ENCODE results near the gene PGGHG.
A peak's percentile ranks its signal among the peaks of the same experiment; 100 is the strongest.

The PGGHG gene

DNA sequence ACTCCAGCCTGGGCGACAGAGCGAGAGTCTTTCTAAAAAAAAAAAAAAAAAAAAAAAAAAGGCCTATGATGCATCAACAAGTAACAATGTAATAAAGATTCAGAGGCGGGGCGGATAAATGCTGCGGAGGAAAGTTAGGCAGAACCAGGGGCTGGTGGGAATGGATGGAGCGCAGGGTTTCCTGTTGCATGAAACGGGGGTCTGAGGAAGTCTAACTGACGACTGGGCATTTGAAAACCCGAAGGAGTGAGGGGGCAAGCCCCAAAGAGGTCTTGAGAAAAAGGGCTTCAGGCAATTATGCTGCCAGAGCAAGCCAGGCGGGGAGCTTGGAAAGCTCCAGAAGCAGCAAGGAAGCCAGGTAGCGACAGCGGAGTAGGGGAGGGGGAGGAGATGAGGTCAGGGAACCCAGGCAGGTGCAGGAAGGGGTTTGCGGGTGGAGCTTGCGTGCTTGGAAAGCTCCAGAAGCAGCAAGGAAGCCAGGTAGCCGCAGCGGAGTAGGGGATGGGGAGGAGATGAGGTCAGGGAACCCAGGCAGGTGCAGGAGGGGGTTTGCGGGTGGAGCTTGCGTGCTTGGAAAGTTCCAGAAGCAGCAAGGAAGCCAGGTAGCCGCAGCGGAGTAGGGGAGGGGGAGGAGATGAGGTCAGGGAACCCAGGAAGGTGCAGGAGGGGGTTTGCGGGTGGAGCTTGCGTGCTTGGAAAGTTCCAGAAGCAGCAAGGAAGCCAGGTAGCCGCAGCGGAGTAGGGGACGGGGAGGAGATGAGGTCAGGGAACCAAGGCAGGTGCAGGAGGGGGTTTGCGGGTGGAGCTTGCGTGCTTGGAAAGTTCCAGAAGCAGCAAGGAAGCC, 1.7 kb upstream of the PGGHG start:
- peak; percentile 45 for DNase-seq

DNA sequence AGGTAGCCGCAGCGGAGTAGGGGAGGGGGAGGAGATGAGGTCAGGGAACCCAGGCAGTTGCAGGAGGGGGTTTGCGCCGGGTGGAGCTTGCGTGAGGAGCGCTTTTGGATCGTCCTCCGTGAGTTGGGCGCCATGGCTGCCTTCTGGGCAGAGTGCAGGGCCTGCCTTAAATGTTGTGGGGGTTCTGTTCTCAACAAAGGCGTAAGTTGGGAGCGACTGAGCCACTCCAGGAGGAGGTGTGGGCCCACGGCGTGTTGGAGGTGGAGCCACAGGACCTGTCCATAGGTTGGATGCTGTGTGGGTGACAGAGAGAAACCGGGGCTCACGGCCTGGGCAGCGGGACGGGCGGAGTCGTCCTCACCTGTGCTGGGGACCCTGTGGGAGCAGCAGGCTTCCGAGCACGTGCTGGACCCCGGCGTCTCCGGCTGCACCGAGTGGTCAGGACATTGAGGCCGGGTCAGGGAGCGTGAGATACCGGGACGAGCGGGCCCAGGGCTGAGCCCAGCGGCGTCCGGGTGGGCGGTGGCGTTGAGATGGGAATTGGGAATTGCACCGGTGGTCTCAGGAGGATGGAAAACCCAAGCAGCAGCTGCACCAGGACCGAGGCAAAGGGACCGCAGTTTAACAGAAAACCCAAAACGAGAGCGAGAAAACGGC, 977 bp upstream of the PGGHG start:
- DNase-seq: peak; percentile 33

- DNase-seq: peak; percentile 5
Measured at GRCh38 chr11:289398-289711, 429 bp downstream of the PGGHG start.

DNA sequence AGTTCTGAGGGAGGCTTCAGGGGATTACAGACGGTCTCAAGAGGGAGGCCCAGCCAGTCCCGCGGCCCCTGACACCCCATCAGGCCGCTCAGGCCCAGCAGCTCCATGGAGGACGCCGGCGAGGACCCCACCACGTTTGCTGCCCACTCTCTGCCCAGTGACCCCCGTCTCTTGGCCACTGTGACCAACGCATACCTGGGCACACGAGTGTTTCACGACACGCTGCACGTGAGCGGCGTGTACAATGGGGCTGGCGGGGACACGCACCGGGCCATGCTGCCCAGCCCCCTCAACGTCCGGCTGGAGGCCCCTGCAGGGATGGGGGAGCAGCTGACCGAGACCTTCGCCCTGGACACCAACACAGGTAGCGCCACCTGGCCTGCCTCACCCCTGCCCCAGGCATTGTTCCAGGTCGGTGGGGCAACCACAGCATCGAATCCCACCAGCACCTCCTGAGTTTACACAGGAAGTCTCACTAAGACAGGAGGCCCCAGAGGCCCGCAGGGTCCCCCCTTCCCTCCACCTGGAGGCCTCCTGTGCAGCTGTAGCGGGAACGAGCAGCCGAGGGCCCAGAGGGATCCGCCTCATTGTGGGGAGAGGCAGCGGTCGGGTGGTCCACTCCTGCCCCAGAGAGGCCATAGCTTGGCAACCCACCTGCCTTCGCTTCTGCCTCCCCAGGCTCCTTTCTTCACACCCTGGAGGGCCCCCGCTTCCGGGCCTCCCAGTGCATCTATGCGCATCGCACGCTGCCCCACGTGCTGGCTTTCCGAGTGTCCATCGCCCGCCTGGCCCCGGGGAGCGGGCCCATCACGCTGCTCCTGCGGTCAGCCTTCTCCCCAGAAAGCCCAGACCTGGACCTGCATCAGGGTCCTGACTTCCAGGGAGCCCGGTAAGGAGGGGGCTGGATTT, 1.0 kb downstream of the PGGHG start:
- no peak for DNase-seq

GRCh38 chr11:290621-291231, 1.8 kb downstream of the PGGHG start:
- DNase-seq: no peak

DNA sequence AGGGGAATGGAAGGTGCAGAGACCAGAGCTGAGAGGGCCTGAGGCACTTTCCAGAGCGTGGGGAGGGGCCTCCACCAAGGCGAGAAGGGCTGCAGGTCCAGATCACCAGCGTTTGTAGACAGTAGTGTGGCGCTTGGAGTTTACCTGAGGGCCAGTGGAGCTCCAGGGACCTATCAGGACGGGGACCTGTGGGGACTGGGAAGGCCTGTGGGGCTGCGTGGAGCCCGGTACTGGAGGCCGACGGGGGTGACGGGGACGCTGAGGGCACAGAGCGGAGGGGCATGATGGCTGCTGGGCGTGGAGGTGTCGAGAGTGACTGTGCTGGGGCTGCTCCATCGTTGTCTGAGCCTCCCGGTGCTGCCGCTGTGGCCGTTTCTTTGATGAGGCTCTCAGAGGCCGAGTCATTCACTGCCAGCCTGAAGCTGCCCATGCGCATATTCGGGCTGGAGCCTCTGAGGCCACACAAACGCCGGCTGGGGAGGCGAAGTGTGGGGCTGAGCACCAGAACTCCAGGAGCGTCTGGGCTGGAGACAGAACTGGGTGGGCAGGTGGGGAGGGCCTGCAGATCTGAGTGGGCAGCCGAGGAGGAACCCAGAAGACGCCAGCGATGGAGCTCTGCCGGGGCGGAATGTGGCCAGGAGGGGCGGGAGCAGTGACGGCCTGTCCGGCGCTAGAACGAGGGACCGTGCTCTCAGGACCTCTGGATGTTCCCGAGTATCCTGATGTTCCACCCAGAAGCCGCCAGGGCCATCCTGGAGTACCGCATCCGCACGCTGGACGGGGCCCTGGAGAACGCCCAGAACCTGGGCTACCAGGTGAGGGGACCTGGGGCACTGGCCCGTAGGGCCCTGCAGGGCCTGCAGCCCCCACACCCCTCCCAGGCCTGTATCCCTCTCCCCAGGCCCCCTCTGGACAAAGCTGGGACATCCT, 2.6 kb downstream of the PGGHG start:
- DNase-seq: no peak

GRCh38 chr11:292211-293121, 3.5 kb downstream of the PGGHG start:
- DNase-seq: no peak

- no peak for DNase-seq
Measured at GRCh38 chr11:293271-293851, 4.4 kb downstream of the PGGHG start.

DNA sequence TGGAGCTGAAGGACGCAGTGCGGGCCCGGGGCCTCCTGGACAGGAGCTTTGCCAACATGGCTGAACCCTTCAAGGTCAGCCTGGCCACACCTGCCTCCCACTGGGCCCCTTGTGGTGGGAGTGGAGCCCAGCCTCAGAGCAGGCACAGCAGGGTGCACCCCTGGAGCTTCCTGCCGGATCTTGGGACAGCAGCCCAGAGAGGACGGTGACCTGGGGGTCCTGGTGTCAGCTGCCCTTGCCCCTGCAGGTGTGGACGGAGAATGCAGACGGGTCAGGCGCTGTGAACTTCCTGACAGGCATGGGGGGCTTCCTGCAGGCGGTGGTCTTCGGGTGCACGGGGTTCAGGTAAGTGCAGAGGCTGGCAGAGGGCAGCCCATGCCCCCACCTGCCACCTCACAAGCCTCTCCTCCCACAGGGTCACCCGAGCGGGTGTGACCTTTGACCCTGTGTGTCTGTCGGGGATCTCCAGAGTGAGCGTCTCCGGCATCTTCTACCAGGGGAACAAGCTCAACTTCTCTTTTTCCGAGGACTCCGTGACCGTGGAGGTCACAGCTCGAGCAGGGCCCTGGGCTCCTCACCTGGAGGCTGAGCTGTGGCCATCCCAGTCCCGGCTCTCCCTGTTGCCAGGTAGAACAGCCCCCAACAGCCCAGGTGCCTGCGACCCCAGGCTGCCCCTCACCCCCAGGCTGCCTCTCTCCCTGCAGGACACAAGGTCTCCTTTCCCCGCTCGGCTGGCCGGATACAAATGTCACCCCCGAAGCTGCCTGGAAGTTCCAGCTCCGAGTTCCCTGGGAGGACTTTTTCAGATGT, 5.1 kb downstream of the PGGHG start:
- no peak for DNase-seq

GRCh38 chr11:294780-295179, 5.9 kb downstream of the PGGHG start:
- no peak for DNase-seq

DNA sequence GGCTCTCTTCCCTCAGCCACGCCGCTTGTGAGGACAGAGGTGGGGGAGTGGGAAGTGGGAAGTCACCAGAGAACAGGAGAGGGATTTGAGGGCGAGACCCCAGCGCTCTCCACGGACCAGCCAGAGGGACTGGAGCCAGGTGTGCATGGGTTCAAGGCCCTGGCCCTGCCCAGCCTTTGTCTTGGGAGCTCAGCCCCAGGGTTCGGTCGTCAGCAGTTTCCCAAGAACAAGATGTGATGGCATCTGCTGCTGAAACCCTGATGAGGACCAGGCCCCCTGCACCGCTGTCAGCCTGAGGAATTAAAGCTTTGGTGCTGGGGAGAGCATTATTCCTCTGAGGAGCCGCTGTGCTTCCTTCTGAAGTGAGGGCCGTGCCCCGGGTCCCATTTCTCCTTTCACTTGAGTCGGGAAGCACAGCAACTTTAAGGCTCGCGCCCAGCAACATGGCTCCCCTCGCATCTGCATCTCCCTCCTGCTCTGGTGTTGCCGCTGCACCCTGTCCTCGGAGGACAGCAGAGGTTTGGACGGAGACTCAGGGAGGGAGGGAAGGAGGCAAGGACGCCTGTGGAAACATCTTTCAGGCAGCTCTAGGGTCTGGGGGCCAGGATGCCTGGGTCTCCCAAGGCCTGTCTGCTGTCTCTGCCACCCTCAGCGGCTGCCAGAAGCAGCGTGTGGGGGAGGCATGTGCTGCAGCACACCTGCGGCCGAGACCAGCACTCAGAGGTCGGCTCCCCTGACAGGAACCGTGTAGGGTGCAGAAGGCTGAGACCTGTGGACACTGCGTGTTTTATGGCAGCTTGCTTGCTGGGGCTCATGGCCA, 6.6 kb downstream of the PGGHG start:
- DNase-seq: no peak

DNA sequence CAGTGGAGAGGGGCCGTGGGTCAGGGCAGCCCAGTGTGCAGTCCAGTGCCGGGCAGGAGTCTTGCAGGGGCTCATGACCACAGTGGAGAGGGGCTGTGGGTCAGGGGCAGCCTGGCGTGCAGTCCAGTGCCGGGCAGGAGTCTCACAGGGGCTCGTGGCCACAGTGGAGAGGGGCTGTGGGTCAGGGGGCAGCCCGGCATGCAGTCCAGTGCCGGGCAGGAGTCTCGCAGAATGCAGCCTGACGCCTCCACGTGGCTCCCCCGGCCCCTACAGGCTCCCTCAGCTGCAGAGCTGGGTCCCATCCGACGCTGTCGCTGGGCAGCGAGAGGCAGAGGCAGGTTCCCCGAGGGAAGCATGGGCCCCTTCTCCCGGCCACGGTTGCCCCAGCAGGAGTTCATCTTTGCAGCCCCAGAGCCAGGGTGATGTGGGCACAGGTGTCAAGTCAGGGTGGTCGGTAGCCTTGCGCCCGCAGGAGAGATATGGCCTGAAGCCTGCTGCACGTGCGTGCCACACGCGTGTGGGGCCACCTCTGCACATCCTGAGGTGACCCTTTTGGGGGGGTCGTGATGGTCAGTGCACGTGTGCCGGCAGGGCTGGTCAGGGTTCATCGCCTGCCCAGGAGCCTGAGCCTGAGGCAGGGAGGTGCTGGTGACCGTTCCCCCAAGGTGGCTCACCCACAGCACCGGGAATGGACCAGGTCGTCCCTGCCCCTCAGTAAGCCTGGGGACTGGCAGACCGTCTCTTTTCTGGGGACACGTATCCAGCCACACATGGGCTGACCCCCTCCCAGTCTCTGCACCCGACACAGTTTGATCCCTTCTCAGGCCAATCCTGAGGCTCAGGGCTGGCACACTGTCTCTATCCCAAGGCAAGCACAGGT, 7.5 kb downstream of the PGGHG start:
- DNase-seq: no peak

- no peak for DNase-seq
Measured at GRCh38 chr11:297051-297585, 8.2 kb downstream of the PGGHG start.

GRCh38 chr11:297586-298405, 8.9 kb downstream of the PGGHG start:
- DNase-seq: no peak

GRCh38 chr11:298406-299065, 9.6 kb downstream of the PGGHG start:
- no peak for DNase-seq

All from stimulated activated CD4-positive, alpha-beta T cell treated with anti-CD3 and anti-CD28 coated beads, Interleukin-1b, Interleukin-23, amount 100 ng/mL, for 48 hours (primary cell).